ENCODE measurements around the gene DNAJC21.
A peak's percentile ranks its signal among the peaks of the same experiment; 100 is the strongest.

Gene DNAJC21

DNA sequence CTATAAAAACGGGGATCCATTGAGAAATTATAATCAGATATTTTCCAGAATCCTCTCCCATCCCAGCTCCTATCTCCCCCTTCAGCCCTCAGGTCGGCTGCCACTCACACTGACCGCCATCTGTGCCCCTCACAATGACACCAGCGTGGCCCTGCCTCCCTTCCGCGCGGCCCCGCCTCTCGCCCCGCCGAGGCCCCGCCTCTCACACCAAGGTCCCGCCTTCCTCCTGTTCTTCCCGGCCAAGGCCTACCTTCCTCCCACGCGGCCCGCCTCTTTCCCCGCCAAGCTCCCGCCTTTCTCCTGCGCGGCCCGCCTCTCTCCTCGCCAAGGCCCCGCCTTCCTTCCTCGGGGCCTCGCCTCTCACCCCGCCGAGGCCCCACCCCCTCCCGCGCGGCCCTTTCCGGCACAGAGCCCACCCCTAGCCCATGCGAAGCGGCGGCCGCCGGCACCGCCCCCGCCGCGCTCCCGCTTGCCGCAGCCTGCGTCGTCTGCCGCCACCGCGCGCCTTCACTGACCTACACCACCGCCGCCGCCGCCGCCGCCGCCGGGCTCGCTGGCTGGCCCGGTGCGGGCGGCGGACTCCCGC, at the start of gene DNAJC21:
DNAJC21 (plus strand) TSS at position 426 of the 586 bp plus-strand sequence. CDS start 261 bp downstream, outside the sequence.
- DNase-seq = peak; percentile 98
- Mint-ChIP-seq H3K27ac (peak within 1 kb of the TSS; percentile 99), H3K4me1 (peaks cover 18% of the 10 kb centered on the region), H3K4me3 (peak within 1 kb of the TSS; percentile 99), H3K27me3 (ENCODE audit: low read depth, poor library complexity) (no peaks in the 10 kb centered on the region), H3K9me3 (peaks cover 4% of the 10 kb centered on the region), H3K36me3 (ENCODE audit: low read depth) (peaks cover 55% of the 10 kb centered on the region)
- TF ChIP-seq, protein P1, sequence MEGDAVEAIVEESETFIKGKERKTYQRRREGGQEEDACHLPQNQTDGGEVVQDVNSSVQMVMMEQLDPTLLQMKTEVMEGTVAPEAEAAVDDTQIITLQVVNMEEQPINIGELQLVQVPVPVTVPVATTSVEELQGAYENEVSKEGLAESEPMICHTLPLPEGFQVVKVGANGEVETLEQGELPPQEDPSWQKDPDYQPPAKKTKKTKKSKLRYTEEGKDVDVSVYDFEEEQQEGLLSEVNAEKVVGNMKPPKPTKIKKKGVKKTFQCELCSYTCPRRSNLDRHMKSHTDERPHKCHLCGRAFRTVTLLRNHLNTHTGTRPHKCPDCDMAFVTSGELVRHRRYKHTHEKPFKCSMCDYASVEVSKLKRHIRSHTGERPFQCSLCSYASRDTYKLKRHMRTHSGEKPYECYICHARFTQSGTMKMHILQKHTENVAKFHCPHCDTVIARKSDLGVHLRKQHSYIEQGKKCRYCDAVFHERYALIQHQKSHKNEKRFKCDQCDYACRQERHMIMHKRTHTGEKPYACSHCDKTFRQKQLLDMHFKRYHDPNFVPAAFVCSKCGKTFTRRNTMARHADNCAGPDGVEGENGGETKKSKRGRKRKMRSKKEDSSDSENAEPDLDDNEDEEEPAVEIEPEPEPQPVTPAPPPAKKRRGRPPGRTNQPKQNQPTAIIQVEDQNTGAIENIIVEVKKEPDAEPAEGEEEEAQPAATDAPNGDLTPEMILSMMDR (IDR thresholded peaks at IDR 0.05) = no peak

DNA sequence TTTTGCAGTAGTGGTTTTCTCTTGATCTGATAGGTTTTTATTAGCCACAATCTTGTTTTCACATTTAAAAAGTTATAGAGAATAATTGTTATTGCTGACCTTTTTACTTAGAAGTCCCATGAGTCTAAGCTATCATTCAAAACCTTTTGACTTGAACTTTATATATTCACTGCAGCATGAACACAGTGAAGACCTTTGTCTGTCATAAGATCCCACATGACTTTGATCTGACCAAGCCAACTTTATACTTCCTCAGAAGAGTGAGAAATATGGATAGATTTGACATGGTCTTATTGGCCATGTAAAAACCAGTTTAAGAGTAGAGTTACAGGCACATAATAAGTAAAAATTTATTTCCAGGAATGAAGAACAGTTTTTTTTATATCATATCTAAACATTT, 48.1 kb upstream of the DNAJC21 start:
- DNase-seq = no peak

DNA sequence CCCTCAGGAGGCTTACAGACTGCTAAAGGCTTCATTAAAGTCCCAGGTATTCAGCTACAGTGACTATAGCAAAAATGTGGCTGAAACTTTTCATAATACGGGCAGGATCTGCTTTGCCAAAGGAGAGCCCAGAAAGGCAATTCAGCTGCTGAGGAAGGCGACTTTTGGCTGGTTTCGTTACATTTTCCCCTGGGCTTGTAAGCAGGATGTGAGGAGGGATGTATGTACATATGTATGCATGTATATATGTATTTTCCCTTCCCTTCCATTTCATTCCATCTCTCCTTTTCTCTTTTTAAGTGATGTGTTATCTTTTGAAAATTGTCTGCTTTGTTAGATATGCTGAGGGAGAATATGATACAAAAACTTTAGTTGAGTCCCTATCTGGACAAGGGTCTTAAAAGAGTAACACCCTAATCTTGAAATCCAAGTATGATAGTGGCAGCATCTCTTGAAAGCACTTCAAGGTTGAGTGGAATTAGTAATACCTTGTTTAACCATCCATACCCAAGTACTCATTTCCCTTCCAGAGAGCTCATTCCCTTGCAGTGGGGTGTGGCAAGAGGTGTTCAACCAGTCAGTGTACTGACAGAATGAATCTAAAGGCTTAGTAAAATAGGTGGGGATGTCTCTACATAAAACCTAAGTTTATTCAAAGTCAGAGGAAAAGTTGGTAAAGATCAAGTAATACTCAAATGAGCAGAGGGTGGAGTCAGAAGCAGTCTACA, 42.8 kb upstream of the DNAJC21 start:
- no peaks in the 10 kb centered on the region for H3K9me3 Mint-ChIP-seq
- H3K36me3 Mint-ChIP-seq (ENCODE audit: low read depth) = no peaks in the 10 kb centered on the region
- peaks cover 9% of the 10 kb centered on the region for H3K27me3 Mint-ChIP-seq (ENCODE audit: low read depth, poor library complexity)
- TF ChIP-seq, protein P1 (IDR thresholded peaks at IDR 0.05) = no peak
- no peak overlapping the region for H3K27ac Mint-ChIP-seq
- no peak overlapping the region for H3K4me3 Mint-ChIP-seq
- no peak for DNase-seq
- no peaks in the 10 kb centered on the region for H3K4me1 Mint-ChIP-seq

More for the DNA sequence above, 48.1 kb upstream of the DNAJC21 start:
- peaks cover 19% of the 10 kb centered on the region for H3K9me3 Mint-ChIP-seq
- no peak overlapping the region for H3K27ac Mint-ChIP-seq
- TF ChIP-seq, protein P1 (IDR thresholded peaks at IDR 0.05) = no peak
- H3K4me3 Mint-ChIP-seq = no peak overlapping the region
- no peaks in the 10 kb centered on the region for H3K4me1 Mint-ChIP-seq
- H3K36me3 Mint-ChIP-seq (ENCODE audit: low read depth) = peaks cover 2% of the 10 kb centered on the region
- no peaks in the 10 kb centered on the region for H3K27me3 Mint-ChIP-seq (ENCODE audit: low read depth, poor library complexity)

DNA sequence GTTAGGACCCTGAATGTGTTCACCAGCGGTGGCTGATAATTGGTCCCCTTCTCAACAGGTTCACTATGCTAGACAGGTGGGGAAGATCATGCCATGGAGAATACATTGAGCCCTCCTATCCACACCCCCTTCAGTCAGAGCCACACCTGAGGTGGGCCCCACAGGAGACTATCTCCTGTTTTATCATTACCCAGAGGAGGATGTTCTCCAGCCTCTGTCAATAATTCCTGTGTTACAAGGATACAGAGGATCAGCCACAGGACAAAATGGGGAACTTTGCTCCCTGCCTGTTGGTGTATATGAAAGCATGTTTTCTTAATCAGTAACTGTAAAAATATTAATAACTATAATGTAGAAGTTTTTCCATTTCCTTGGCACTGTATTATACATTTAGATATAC, 40.0 kb upstream of the DNAJC21 start:
- DNase-seq = no peak
- Mint-ChIP-seq H3K4me1 (peaks cover 9% of the 10 kb centered on the region), H3K9me3 (no peaks in the 10 kb centered on the region), H3K36me3 (ENCODE audit: low read depth) (no peaks in the 10 kb centered on the region), H3K27ac (no peak overlapping the region), H3K4me3 (no peak overlapping the region), H3K27me3 (ENCODE audit: low read depth, poor library complexity) (peaks cover 9% of the 10 kb centered on the region)
- TF ChIP-seq, protein P1 (IDR thresholded peaks at IDR 0.05) = no peak

DNA sequence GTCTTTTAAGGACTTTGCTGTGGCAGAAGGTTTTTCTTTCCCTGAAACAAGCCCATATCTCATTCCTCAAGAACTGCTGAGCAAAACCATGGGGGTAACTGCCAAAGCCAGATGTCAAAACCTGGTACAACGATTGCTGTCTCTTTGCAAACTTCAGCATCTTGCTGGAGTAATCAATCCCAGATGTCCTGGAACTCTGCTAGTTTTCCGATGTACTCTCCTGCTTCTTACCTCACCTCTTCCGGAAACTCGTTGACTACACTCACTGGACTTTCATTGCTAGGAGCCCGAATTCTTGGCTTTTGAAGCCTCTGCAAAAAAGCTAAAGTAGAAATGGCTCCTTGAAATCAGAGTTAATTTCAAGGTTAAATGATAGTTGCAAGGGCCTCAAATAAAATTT, 37.4 kb upstream of the DNAJC21 start:
- peaks cover 9% of the 10 kb centered on the region for H3K4me1 Mint-ChIP-seq
- H3K27ac Mint-ChIP-seq = no peak overlapping the region
- DNase-seq = no peak
- H3K4me3 Mint-ChIP-seq = no peak overlapping the region
- H3K27me3 Mint-ChIP-seq (ENCODE audit: low read depth, poor library complexity) = peaks cover 8% of the 10 kb centered on the region
- TF ChIP-seq, protein P1 (IDR thresholded peaks at IDR 0.05) = no peak
- H3K36me3 Mint-ChIP-seq (ENCODE audit: low read depth) = no peaks in the 10 kb centered on the region
- no peaks in the 10 kb centered on the region for H3K9me3 Mint-ChIP-seq

Measured in nephron progenitor cell (in vitro differentiated cells).